Prostate gland (tissue), 2 donors: ENCODE results near the gene TMEM198.

ENCODE experiments used
- CTCF ChIP-seq, 4 experiments: fragments of 200-600 bp in 2 of 4; fragments of 450-650 bp in 2 of 4; sonication (generic) in 2 of 4; IDR thresholded peaks; 1 replicate in 3 of 4; 2 replicates in 1 of 4; pipeline ENCODE4 v1.5.1; 2016 to 2019; ENCODE audit warnings: antibody characterized with exemption in 4 of 4, mild to moderate bottlenecking in 2 of 4, moderate library complexity in 2 of 4
- POLR2A ChIP-seq: fragments of 450-650 bp; IDR thresholded peaks from one replicate; pipeline ENCODE4 v1.6.1; 2016; ENCODE audit warnings: antibody characterized with exemption, mild to moderate bottlenecking

GRCh38 chr2:219531639-219532377, 12.0 kb upstream of the TMEM198 start:
- TF ChIP-seq CTCF (IDR thresholded peaks at IDR 0.05) (no peak), POLR2A (no peak)
